GM23338 (cell line): ENCODE results near the gene ZFP64. TPM values are rescaled to one million over a fixed set of nuclear protein-coding genes. Genes with fewer than 3 reads are reported as not detected.

Experiments used
- ATAC-seq: fragments of 200-7000 bp; cut with Tn5 transposase; 3 replicates; pipeline ENCODE4 v1.9.1; 2020
- DNase-seq: peaks from one replicate; pipeline ENCODE4 v3.0.0-alpha.2; 2015; ENCODE audit warnings: low spot score
- H2AFZ ChIP-seq: fragments of 200-600 bp; sonication (generic); 2 replicates; pipeline ENCODE4 v1.8.0; 2016; ENCODE audit warnings: antibody characterized with exemption, mild to moderate bottlenecking, moderate library complexity
- H3F3A ChIP-seq: fragments of 200-600 bp; sonication (generic); replicated peaks from 2 replicates; pipeline ENCODE4 v1.8.0; 2017; ENCODE audit warnings: antibody characterized with exemption, mixed run types, low read depth
- H3K27ac ChIP-seq: fragments of 200-600 bp; sonication (generic); 2 replicates; pipeline ENCODE4 v1.6.1; 2016; ENCODE audit warnings: low read depth
- H3K27me3 ChIP-seq: fragments of 200-600 bp; sonication (generic); 2 replicates; pipeline ENCODE4 v1.8.0; 2016; ENCODE audit warnings: mild to moderate bottlenecking, mixed run types, moderate library complexity; ENCODE audit not compliant: insufficient read depth
- H3K36me3 ChIP-seq: fragments of 200-600 bp; sonication (generic); 2 replicates; pipeline ENCODE4 v1.8.0; 2016; ENCODE audit warnings: mild to moderate bottlenecking; ENCODE audit not compliant: insufficient read depth
- H3K4me1 ChIP-seq: fragments of 200-600 bp; sonication (generic); 2 replicates; pipeline ENCODE4 v1.8.0; 2016; ENCODE audit warnings: mild to moderate bottlenecking, moderate library complexity; ENCODE audit not compliant: insufficient read depth
- H3K4me2 ChIP-seq: fragments of 200-600 bp; sonication (generic); 2 replicates; pipeline ENCODE4 v1.7.1; 2017; ENCODE audit warnings: mixed run types
- H3K4me3 ChIP-seq: fragments of 200-600 bp; sonication (generic); 2 replicates; pipeline ENCODE4 v1.6.1; 2016; ENCODE audit warnings: mixed run types
- H3K79me2 ChIP-seq: fragments of 200-600 bp; sonication (generic); replicated peaks from 2 replicates; pipeline ENCODE4 v1.8.0; 2017; ENCODE audit warnings: mild to moderate bottlenecking; ENCODE audit not compliant: insufficient read depth
- H3K9me2 ChIP-seq: fragments of 200-600 bp; sonication (generic); 2 replicates; pipeline ENCODE4 v1.8.0; 2017; ENCODE audit not compliant: insufficient read depth
- H4K20me1 ChIP-seq: fragments of 200-600 bp; sonication (generic); replicated peaks from 2 replicates; pipeline ENCODE4 v1.8.0; 2017; ENCODE audit warnings: mild to moderate bottlenecking; ENCODE audit not compliant: insufficient read depth
- H3K27ac Mint-ChIP-seq: 2 replicates; pipeline ENCODE4 v1.8.0; 2020; ENCODE audit warnings: inconsistent platforms, mild to moderate bottlenecking, moderate library complexity, mixed read lengths
- H3K27me3 Mint-ChIP-seq: 3 replicates; pipeline ENCODE4 v1.8.0; 2022; ENCODE audit warnings: low read depth, mild to moderate bottlenecking, moderate library complexity, mixed read lengths, inconsistent platforms; ENCODE audit not compliant: insufficient read depth, poor library complexity
- H3K36me3 Mint-ChIP-seq: 3 replicates; pipeline ENCODE4 v1.8.0; 2021; ENCODE audit warnings: low read depth, mild to moderate bottlenecking, inconsistent platforms, moderate library complexity, mixed read lengths
- H3K4me1 Mint-ChIP-seq: 3 replicates; pipeline ENCODE4 v1.8.0; 2020; ENCODE audit warnings: mild to moderate bottlenecking, inconsistent platforms, mixed read lengths
- H3K4me3 Mint-ChIP-seq: 3 replicates; pipeline ENCODE4 v1.8.0; 2021; ENCODE audit warnings: moderate library complexity, mild to moderate bottlenecking, inconsistent platforms, mixed read lengths
- H3K9me3 Mint-ChIP-seq: 3 replicates; pipeline ENCODE4 v1.8.0; 2020; ENCODE audit warnings: moderate library complexity, mild to moderate bottlenecking, inconsistent platforms, mixed read lengths
- ETS1 ChIP-seq: IDR thresholded peaks from 2 replicates; pipeline ENCODE4 v1.6.1; 2016; ENCODE audit warnings: antibody characterized with exemption
- STAT1 ChIP-seq: IDR thresholded peaks from one replicate; pipeline ENCODE4 v1.6.1; 2016; ENCODE audit warnings: antibody characterized with exemption; ENCODE audit not compliant: unreplicated experiment
- ZNF114 ChIP-seq: fragments of 250-450 bp; sonication (Bioruptor Pico); IDR thresholded peaks from 2 replicates; pipeline ENCODE4 v1.5.0; 2020; ENCODE audit warnings: mild to moderate bottlenecking, moderate library complexity
- ZNF331 ChIP-seq: fragments of 250-450 bp; sonication (Bioruptor Pico); IDR thresholded peaks from 2 replicates; pipeline ENCODE4 v1.5.0; 2020; ENCODE audit warnings: low read depth, mild to moderate bottlenecking, moderate library complexity
- polyA plus RNA-seq: library from polyadenylated mRNA; unstranded; fragments of >200 nt; fragmentation: Nextera tagmentation; extraction: Ambion mirVana; gene quantifications from 2 replicates; pipeline ENCODE4 v1.2.1, GENCODE V29; 2016
- total RNA-seq: library from RNA; depleted of rRNA; stranded (reverse); fragments of >200 nt; shearing (Covaris generic); gene quantifications from 2 replicates; pipeline ENCODE4 v1.2.3, GENCODE V29; 2014
- TF ChIP-seq, protein P1 (sequence below): IDR thresholded peaks from one replicate; pipeline ENCODE4 v1.6.1; 2018; ENCODE audit warnings: antibody characterized with exemption; ENCODE audit not compliant: unreplicated experiment
- TF ChIP-seq, protein P2 (sequence below): fragments of 250-450 bp; sonication (Bioruptor Pico); IDR thresholded peaks from 2 replicates; pipeline ENCODE4 v1.5.0; 2020; ENCODE audit warnings: mild to moderate bottlenecking, moderate library complexity

ZFP64 gene
- total and polyA plus RNA-seq, 2 experiments from 2014 or later: 9.6 to 30.4 TPM

DNA sequence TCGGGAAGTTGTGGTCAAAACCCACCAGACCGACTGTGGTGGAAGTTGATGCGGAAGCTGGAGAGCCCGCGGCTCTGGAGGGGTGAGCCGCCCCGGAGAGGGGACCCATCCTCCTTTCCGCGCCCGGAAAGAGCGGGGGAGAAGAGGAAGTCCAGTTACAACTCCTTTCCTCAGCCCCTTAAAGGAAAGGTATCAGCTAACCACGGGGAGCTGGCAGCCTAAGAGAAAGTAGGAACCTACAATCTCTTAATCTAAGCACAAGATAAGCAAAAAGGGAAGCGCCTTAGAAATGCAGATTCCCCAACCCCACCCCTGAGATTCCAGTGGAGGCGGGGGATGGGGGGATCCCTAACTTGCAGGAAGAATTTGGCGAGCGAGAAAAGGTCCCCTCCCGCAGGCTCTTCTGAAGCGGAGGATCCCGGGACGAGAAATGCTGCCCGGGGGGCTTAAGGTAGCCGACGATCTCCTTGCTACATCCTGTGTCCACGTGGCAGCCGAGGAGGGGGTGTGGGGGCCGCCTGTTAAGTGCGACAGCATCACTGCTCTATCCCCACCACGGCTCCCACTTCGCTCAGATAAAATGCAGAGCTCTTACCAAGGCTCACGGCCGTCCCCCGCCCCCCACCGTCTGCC is 87.5 kb downstream of the ZFP64 start:
- H3K4me2 ChIP-seq: peak overlapping the region; percentile 87
- Mint-ChIP-seq H3K9me3 (no peaks in the 10 kb centered on the region), H3K4me1 (peaks cover 24% of the 10 kb centered on the region), H3K27ac (no peak overlapping the region), H3K27me3 (peaks cover 53% of the 10 kb centered on the region), H3K4me3 (peak overlapping the region; percentile 88), H3K36me3 (0 out of 3 replicates have a peak, but pooled peaks cover 3% of the 10 kb centered on the region)
- H3F3A ChIP-seq: peaks cover 31% of the 10 kb centered on the region; the same call in 1 of the 2 replicates
- H3K27ac ChIP-seq: 0 out of 2 replicates have a peak overlapping the region, but pooled peaks have one; percentile 43
- peak; percentile 85 for DNase-seq
- H3K36me3 ChIP-seq: no peaks in the 10 kb centered on the region
- no peaks in the 10 kb centered on the region for H3K79me2 ChIP-seq
- peaks cover 13% of the 10 kb centered on the region for H4K20me1 ChIP-seq
- H3K4me3 ChIP-seq: peak overlapping the region; percentile 84
- ATAC-seq: peak; percentile 13
- peaks cover 78% of the 10 kb centered on the region for H3K27me3 ChIP-seq
- no peaks in the 10 kb centered on the region for H3K9me2 ChIP-seq
- H2AFZ ChIP-seq: peak overlapping the region; percentile 60
- no peak; the same call in 1 of the 2 replicates for TF ChIP-seq ETS1
- no peak for TF ChIP-seq ZNF114 (CRISPR knock-in tag)
- TF ChIP-seq, protein P1, sequence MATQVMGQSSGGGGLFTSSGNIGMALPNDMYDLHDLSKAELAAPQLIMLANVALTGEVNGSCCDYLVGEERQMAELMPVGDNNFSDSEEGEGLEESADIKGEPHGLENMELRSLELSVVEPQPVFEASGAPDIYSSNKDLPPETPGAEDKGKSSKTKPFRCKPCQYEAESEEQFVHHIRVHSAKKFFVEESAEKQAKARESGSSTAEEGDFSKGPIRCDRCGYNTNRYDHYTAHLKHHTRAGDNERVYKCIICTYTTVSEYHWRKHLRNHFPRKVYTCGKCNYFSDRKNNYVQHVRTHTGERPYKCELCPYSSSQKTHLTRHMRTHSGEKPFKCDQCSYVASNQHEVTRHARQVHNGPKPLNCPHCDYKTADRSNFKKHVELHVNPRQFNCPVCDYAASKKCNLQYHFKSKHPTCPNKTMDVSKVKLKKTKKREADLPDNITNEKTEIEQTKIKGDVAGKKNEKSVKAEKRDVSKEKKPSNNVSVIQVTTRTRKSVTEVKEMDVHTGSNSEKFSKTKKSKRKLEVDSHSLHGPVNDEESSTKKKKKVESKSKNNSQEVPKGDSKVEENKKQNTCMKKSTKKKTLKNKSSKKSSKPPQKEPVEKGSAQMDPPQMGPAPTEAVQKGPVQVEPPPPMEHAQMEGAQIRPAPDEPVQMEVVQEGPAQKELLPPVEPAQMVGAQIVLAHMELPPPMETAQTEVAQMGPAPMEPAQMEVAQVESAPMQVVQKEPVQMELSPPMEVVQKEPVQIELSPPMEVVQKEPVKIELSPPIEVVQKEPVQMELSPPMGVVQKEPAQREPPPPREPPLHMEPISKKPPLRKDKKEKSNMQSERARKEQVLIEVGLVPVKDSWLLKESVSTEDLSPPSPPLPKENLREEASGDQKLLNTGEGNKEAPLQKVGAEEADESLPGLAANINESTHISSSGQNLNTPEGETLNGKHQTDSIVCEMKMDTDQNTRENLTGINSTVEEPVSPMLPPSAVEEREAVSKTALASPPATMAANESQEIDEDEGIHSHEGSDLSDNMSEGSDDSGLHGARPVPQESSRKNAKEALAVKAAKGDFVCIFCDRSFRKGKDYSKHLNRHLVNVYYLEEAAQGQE: no peak
- TF ChIP-seq ZNF331 (CRISPR knock-in tag): no peak
- TF ChIP-seq, protein P2, sequence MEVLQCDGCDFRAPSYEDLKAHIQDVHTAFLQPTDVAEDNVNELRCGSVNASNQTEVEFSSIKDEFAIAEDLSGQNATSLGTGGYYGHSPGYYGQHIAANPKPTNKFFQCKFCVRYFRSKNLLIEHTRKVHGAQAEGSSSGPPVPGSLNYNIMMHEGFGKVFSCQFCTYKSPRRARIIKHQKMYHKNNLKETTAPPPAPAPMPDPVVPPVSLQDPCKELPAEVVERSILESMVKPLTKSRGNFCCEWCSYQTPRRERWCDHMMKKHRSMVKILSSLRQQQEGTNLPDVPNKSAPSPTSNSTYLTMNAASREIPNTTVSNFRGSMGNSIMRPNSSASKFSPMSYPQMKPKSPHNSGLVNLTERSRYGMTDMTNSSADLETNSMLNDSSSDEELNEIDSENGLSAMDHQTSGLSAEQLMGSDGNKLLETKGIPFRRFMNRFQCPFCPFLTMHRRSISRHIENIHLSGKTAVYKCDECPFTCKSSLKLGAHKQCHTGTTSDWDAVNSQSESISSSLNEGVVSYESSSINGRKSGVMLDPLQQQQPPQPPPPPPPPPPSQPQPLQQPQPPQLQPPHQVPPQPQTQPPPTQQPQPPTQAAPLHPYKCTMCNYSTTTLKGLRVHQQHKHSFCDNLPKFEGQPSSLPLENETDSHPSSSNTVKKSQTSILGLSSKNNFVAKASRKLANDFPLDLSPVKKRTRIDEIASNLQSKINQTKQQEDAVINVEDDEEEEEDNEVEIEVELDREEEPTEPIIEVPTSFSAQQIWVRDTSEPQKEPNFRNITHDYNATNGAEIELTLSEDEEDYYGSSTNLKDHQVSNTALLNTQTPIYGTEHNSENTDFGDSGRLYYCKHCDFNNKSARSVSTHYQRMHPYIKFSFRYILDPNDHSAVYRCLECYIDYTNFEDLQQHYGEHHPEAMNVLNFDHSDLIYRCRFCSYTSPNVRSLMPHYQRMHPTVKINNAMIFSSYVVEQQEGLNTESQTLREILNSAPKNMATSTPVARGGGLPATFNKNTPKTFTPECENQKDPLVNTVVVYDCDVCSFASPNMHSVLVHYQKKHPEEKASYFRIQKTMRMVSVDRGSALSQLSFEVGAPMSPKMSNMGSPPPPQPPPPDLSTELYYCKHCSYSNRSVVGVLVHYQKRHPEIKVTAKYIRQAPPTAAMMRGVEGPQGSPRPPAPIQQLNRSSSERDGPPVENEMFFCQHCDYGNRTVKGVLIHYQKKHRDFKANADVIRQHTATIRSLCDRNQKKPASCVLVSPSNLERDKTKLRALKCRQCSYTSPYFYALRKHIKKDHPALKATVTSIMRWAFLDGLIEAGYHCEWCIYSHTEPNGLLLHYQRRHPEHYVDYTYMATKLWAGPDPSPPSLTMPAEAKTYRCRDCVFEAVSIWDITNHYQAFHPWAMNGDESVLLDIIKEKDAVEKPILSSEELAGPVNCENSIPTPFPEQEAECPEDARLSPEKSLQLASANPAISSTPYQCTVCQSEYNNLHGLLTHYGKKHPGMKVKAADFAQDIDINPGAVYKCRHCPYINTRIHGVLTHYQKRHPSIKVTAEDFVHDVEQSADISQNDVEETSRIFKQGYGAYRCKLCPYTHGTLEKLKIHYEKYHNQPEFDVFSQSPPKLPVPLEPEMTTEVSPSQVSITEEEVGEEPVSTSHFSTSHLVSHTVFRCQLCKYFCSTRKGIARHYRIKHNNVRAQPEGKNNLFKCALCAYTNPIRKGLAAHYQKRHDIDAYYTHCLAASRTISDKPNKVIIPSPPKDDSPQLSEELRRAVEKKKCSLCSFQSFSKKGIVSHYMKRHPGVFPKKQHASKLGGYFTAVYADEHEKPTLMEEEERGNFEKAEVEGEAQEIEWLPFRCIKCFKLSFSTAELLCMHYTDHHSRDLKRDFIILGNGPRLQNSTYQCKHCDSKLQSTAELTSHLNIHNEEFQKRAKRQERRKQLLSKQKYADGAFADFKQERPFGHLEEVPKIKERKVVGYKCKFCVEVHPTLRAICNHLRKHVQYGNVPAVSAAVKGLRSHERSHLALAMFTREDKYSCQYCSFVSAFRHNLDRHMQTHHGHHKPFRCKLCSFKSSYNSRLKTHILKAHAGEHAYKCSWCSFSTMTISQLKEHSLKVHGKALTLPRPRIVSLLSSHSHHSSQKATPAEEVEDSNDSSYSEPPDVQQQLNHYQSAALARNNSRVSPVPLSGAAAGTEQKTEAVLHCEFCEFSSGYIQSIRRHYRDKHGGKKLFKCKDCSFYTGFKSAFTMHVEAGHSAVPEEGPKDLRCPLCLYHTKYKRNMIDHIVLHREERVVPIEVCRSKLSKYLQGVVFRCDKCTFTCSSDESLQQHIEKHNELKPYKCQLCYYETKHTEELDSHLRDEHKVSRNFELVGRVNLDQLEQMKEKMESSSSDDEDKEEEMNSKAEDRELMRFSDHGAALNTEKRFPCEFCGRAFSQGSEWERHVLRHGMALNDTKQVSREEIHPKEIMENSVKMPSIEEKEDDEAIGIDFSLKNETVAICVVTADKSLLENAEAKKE (CRISPR knock-in tag): no peak
- no peak for TF ChIP-seq STAT1
- peaks cover 27% of the 10 kb centered on the region for H3K4me1 ChIP-seq
